ENCODE results near the gene PMVK. TPM values are rescaled to one million over a fixed set of nuclear protein-coding genes. Genes with fewer than 3 reads are reported as not detected.

The PMVK gene
- total and polyA plus RNA-seq, 2 of the 4 experiments (the other 2 are of a cell fraction), result 9.0 to 28.1 TPM

DNA sequence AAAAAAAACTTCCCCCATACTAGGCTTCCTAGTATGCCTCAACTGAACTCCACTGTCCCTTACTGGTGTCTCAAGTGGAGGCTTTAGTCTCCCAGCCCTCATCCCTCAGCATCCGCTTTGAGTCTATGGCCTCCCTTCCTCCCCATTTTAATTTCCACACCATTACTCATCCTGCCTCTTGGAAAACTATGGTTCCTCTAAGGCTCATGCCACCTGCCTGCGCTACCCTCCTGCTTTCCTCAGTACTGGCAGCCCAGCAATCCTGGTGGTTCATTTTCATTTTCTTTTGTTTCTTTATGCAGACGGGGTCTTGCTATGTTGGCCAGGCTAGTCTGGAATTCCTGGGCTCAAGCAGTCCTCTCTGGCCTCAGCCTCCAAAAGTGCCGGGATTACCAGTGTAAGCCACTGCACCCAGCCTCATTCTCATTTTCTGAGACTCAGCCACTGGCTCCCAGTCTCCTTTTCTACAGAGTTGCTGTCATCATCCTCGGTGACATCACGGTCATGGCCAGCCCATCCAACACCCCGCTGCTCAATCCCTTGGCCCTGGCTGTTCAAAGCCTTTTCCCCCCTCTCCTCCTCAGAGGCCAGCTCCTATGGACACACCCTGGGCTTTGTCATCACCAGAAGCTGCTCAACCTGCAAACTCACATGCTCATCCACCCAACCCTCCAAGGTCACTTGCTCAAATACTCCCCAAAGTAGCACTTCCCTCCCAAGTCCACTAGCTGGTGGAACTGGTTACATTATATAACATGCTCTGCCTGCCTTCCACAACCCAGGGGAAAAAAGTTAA lies 2.3 kb upstream of the PMVK start (continued):
- TF ChIP-seq, protein P1, sequence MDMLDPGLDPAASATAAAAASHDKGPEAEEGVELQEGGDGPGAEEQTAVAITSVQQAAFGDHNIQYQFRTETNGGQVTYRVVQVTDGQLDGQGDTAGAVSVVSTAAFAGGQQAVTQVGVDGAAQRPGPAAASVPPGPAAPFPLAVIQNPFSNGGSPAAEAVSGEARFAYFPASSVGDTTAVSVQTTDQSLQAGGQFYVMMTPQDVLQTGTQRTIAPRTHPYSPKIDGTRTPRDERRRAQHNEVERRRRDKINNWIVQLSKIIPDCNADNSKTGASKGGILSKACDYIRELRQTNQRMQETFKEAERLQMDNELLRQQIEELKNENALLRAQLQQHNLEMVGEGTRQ (IDR thresholded peaks at IDR 0.05; ENCODE audit: low read depth, low read length), result no peak
- TF ChIP-seq, protein P2, sequence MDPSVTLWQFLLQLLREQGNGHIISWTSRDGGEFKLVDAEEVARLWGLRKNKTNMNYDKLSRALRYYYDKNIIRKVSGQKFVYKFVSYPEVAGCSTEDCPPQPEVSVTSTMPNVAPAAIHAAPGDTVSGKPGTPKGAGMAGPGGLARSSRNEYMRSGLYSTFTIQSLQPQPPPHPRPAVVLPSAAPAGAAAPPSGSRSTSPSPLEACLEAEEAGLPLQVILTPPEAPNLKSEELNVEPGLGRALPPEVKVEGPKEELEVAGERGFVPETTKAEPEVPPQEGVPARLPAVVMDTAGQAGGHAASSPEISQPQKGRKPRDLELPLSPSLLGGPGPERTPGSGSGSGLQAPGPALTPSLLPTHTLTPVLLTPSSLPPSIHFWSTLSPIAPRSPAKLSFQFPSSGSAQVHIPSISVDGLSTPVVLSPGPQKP (IDR thresholded peaks at IDR 0.05; ENCODE audit: borderline replicate concordance, low read depth, low read length), result no peak
- TF ChIP-seq CHD1 (IDR thresholded peaks at IDR 0.05; ENCODE audit: low read depth, low read length), result no peak

Data from IMR-90 (cell line).